GM18858 (cell line): ENCODE measurements around the gene TRANK1.

Source experiments
- ATAC-seq: cut with Tn5 transposase; IDR thresholded peaks from one replicate; pipeline ENCODE4 v1.9.1; 2021; ENCODE audit not compliant: unreplicated experiment

TRANK1 gene

GRCh38 chr3:36804295-36805055 lies 140.4 kb downstream of the TRANK1 start:
- no peak for ATAC-seq

GRCh38 chr3:36803091-36803791 lies 141.6 kb downstream of the TRANK1 start:
- ATAC-seq: no peak

GRCh38 chr3:36800533-36801116 lies 144.2 kb downstream of the TRANK1 start:
- no peak for ATAC-seq

- ATAC-seq: no peak
Observed at GRCh38 chr3:36796881-36797280, 148.0 kb downstream of the TRANK1 start.

GRCh38 chr3:36796161-36796560 lies 148.7 kb downstream of the TRANK1 start:
- no peak for ATAC-seq

GRCh38 chr3:36795622-36796021 lies 149.2 kb downstream of the TRANK1 start:
- ATAC-seq: no peak

- no peak for ATAC-seq
Observed at GRCh38 chr3:36792342-36792741, 152.5 kb downstream of the TRANK1 start.

- ATAC-seq: no peak
Observed at GRCh38 chr3:36790765-36791164, 154.1 kb downstream of the TRANK1 start.

GRCh38 chr3:36786921-36787890 lies 157.6 kb downstream of the TRANK1 start:
- ATAC-seq: no peak

GRCh38 chr3:36784138-36784635 lies 160.7 kb downstream of the TRANK1 start:
- ATAC-seq: no peak

- ATAC-seq: no peak
Observed at GRCh38 chr3:36777424-36778218, 167.2 kb downstream of the TRANK1 start.
